ENCODE measurements around the gene PTPN2.
"Not testable (repeated sequence)": the region's sequence is repeated elsewhere in the genome, so short reads cannot be mapped to it uniquely, and the experiment has no call there.

PTPN2 gene

DNA sequence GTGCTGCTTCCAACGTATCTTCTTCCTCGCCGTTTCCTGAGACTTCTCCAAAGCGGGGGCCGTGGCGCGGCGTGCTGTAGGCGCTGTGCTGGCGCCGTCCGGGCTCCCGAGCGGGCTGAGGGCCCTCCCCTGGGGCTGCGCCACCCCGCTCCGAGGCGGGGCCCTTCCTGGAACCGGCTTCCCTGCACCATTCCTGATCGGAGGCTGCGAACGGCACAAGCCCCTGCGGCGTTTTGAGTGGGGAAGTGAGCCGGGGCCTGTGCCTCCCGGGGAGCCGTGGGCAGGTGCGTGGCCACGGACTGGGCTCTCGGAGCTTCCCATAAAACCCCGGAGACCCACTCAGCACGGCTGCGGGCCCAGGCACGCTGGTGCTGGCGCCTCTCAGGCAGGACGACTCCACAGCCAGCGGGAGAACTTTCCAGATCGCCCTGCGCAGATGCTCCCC lies 106.5 kb downstream of the PTPN2 start:
- in situ Hi-C loops (cut with HindIII; ENCODE audit: low sequenced_read_pairs) = no loop called here

DNA sequence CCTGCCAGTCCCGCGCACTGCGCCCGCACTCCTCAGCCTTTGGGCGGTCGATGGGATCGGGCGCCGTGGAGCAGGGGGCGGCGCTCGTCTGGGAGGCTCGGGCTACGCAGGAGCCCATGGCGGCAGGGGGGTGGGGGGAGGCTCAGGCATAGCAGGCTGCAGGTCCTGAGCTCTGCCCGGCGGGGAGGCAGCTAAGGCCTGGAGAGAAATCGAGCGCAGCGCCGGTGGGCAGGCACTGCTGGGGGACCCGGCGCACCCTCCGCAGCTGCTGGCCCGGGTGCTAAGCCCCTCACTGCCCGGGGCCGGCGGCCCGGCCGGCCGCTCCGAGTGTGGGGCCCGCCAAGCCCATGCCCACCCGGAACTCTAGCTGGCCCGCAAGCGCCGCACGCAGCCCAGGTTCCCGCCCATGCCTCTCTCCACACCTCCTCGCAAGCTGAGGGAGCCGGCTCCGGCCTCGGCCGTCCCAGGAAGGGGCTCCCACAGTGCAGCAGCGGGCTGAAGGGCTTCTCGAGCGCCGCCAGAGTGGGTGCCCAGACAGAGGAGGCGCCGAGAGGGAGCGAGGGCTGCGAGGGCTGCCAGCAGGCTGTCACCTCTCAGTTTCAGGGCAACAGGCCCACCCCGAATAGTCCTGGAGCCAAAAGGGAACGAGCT lies 107.1 kb downstream of the PTPN2 start:
- in situ Hi-C loops (cut with HindIII; ENCODE audit: low sequenced_read_pairs) = no loop called here

DNA sequence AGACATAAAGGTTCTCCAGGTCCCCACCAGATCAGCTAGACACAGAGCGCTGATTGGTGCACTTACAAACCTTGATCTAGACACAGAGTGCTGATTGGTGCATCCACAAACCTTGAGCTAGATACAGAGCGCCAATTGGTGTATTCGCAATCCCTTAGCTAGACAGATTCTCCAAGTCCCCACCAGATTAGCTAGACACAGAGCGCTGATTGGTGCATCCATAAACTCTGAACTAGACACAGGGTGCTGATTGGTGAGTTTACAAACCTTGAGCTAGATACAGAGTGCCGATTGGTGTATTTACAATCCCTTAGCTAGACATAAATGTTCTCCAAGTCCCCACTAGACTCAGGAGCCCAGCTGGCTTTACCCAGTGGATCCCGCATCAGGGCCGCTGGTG lies 107.6 kb downstream of the PTPN2 start:
- in situ Hi-C loops (cut with HindIII; ENCODE audit: low sequenced_read_pairs) = not testable (repeated sequence)

DNA sequence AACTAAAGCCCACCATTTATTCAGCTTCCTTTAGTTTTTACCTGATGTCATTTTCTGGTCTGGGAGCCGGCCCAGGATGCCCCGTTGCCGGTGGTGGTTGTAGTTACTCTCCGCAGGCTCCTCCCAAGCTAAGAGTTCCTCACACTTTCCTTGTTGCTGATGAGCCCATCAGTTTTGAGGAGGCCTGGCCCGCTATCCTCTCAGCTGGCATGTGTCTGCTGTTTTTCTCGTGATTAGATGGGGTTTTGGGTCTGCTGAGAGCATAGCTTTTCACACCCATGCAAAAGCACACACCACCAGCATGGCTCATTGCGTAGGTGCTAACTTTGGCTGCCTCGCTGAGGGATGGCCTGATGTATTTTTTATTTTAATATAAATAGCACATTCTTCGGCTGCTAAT lies 109.1 kb downstream of the PTPN2 start:
- in situ Hi-C loops (cut with HindIII; ENCODE audit: low sequenced_read_pairs) = no loop called here

DNA sequence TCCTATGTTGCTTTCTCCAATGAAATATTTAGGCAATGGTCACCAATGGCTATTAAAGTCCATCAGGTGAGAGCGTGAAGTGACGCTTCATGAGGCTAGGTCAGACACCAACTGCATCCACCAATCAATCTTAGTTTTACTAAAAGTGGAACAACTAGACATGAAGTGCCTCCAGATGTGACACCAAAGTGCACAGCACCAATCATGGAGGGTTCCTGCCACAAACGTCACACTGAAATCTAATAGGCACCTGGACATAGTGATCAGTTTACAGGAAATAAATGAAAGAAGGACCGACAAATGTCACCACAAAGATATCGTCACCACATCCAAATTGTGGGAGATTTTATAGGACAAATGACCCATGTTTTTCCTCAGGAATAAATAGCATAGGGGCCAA lies 110.7 kb downstream of the PTPN2 start:
- in situ Hi-C loops (cut with HindIII; ENCODE audit: low sequenced_read_pairs) = no loop called here

DNA sequence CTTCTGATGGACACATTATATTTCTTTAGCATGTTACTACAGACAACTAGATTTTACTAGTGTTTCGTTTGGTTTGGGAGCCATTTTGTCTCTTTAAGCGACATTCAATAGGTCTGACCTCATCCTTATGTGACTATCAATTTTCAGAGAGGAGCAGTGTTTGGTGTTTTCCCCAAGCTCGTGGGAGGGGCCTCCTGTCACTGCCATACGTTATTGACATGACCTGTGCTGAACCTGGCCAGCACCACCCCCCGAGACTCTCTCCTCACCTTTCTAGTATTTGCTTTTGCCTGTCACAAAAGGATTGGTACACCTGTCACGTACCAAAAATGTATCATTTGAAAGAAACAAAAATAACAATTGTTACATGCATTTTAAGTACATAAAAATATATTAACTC lies 111.9 kb downstream of the PTPN2 start:
- in situ Hi-C loops (cut with HindIII; ENCODE audit: low sequenced_read_pairs) = no loop called here

DNA sequence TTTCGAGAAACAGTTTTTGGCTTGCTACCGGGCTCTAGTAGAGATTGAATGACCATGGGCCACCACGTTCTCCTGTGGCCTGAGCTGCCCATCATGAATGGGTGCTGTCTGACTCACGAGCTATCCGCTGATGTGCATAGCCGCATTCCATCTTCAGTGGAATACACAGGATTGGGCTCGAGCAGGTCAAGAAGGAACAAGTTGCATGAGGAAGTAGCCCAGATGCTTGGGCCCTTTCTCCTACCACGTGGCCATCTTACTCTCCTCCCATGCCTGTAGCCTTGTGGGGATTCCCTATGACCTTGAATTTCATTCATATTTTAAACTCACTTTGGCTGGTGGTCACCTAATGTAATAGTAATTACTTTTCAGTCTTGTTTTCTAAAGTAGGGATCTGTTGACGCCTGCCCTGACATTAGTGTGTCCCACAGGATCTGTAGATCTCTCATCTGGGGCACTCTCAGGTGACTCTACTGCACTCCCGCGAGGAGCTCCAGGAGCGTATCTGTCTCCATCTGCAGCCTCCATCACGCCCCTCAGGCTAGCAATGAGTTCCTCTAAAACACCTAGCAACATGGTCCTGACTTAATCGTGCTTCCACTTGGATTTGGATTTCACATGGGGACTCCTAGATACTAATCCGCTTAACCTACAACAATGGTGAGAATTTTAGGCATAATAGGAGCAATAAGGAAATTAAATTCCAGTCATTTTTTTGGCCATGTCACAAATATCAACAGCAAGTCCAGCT lies 113.4 kb downstream of the PTPN2 start:
- in situ Hi-C loops (cut with HindIII; ENCODE audit: low sequenced_read_pairs) = no loop called here

DNA sequence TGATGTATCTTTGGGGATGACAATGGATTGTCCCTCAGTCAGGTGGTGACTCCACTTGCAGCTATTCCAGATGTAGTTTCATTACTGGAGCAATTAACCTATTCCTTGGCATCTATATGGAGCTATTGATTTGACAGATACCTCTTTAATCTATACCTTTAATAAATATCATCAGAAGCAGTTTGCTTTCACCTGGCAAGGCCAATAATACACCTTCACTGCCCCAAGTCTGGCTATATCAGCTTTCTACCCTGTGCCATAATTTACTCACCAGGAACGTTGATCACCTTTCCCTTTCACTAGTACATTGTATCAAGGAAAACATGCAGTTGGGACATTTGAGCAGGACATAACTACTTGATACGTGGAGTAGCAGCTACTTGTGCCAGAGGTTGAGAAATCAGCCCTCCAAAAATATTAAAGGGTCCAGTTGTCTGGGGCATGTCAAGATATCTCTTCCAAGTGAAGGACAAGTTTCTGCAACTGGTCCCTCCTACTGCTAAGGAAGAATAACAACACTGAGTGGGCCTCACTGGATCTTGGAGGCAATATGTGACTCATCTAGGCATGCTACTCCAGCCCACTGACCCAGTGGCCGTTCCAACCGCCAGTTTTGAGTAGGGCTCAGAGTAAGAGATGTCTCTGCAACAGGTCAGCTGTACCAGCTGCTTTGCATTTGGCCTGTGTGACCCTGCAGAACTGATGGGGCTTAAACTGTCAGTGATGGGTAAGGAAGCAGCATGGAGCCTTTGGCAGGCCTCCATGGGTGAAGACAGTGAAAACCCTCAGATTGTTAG lies 114.2 kb downstream of the PTPN2 start:
- in situ Hi-C loops (cut with HindIII; ENCODE audit: low sequenced_read_pairs) = loop anchor here (5.0 kb wide), 1 partner anchor 32 kb away; no protein-coding TSS in a partner anchor

DNA sequence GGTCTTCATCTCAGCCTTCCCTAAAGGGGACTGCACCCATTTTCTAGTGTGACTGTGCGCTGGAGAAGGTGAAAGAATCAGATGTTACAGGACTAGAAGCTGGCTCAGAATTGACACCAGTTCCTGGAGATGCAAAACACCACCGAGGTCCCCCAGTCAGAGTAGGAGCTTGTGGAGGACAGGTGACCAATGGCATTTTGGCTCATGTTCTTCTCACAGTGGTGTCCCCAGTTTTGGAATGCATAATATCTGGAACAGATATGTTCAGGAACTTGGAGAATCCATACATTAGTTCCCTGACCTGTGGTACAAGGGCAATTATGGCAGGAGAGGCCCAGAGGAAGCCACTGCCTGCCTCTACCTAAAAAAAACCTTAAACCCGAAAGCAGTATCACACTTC lies 114.9 kb downstream of the PTPN2 start:
- in situ Hi-C loops (cut with HindIII; ENCODE audit: low sequenced_read_pairs) = loop anchor here (5.0 kb wide), 1 partner anchor 33 kb away; no protein-coding TSS in a partner anchor

DNA sequence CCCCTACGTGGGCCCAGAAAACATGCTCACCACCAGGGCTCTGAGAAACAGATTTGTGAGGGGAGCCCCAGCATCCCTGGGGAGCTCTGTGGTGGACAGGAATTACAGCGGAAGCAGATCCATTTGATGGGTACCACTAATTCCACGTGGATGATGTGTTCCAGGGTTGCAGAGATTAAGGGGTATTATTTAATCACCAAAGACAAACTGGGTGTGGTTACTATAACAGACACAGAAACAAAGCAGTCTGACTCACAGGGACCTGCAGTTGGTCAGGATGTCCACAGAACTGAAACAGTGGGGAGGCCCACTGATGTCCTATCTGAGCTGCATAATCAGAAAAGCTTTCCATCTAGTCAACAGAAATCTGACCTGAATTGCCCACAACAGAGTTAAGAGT lies 115.4 kb downstream of the PTPN2 start:
- in situ Hi-C loops (cut with HindIII; ENCODE audit: low sequenced_read_pairs) = loop anchor here (5.0 kb wide), 1 partner anchor 34 kb away; no protein-coding TSS in a partner anchor

DNA sequence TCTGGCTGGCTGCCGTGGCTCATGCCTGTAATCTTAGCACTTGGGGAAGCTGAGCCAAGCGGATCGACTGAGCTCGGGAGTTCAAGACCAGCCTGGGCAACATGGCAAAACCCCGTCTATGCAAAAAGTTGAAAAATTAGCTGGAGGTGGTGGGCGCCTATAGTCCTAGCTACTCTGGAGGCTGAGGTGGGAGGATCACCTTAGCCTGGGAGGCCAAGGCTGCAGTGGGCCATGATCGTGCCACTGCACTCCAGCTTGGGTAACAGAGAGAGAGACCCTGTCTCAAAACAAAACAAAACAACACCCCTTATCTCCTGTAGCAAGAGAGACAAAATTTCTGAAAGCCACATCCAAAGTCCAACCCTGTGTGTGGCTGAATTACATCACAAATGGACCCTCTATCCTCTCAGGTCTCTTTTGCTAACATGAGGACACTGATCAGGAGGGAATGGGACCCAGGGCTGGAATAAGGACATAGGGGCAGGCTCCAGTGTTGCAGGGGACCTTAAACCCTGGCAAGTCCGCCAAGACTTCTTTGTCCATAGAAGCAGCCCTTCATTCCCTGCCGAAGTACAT lies 116.4 kb downstream of the PTPN2 start:
- in situ Hi-C loops (cut with HindIII; ENCODE audit: low sequenced_read_pairs) = loop anchor here (5.0 kb wide), 1 partner anchor 35 kb away; no protein-coding TSS in a partner anchor

DNA sequence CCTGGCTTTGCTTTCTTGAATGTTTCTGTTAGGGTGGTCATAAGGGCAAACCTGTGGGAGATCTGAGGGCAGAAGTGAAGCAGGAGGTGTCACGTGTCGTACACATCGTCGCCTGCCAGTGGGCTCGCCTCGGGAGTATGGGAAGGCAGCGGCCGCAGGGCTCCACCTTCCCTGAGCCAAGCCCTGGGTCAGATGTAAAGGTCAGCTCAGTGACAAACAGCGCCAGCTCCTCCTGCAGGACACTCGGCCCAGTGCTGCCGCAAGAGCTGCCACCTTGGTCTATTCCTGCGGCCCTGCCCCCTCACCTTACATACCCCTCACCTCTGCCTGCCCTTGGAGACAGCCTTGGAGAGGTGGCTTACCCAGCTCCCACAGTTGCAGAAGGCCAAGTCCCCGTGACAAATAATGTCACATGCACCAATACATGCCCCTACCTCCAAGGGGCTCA lies 117.0 kb downstream of the PTPN2 start:
- in situ Hi-C loops (cut with HindIII; ENCODE audit: low sequenced_read_pairs) = loop anchor here (5.0 kb wide), 1 partner anchor 35 kb away; no protein-coding TSS in a partner anchor

DNA sequence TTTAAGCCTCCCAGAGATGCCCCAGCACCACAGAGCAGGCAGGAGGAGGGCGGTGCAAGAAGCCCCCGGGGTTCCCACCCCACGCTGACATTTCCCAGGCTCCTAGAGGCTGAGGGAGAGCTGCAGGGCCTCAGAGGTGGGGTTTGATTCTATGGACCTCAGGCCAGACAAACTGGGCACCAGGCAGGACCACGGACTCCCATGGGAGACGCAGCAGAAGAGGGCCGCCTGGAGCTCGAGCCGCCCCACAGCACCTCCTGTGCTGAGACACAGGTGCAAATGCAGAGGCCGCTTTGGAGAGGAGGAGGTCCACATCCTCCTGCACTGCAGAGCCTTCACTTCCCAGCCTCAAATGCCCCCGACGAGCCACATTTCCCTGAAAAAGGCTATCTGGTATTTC lies 118.5 kb downstream of the PTPN2 start:
- in situ Hi-C loops (cut with HindIII; ENCODE audit: low sequenced_read_pairs) = loop anchor here (5.0 kb wide), 1 partner anchor 37 kb away; no protein-coding TSS in a partner anchor

DNA sequence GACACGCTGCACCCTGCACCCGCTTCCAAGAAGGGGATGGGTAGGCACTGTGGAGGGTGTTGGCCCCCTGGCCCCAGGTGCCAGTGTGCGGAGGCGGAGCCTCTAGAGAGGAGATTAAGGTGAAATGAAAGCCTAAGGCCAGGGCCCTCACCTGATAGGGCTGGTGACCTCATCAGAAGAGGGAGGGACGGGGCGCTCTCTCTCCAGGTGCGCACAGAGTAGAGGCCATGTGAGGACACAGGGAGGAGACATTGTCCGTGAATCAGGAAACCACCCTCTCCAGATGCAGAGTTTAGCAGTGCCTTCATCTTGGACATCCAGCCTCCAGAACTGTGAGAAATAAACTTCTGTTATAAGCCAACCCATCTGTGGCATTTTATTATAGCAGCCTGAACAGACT lies 118.9 kb downstream of the PTPN2 start:
- in situ Hi-C loops (cut with HindIII; ENCODE audit: low sequenced_read_pairs) = loop anchor here (5.0 kb wide), 1 partner anchor 37 kb away; no protein-coding TSS in a partner anchor

DNA sequence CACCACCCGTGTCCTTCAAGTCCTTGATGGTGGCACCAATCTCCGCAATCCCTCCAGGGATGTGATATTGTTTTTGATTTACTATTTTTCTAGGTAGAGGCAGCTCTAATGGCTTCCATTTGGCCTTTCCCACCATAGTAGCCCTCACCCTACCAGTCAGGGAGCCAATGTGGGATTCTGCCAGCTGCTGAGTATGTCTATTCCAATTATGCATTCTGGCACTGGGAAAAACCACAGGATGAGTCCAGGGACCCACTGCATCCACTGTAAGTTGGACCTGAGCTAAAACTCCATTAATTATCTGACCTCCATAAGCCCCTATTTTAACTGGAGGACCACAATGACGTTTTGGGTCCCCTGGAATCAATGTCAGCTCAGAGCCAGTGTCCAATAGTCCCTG lies 125.5 kb downstream of the PTPN2 start:
- in situ Hi-C loops (cut with HindIII; ENCODE audit: low sequenced_read_pairs) = not testable (repeated sequence)

DNA sequence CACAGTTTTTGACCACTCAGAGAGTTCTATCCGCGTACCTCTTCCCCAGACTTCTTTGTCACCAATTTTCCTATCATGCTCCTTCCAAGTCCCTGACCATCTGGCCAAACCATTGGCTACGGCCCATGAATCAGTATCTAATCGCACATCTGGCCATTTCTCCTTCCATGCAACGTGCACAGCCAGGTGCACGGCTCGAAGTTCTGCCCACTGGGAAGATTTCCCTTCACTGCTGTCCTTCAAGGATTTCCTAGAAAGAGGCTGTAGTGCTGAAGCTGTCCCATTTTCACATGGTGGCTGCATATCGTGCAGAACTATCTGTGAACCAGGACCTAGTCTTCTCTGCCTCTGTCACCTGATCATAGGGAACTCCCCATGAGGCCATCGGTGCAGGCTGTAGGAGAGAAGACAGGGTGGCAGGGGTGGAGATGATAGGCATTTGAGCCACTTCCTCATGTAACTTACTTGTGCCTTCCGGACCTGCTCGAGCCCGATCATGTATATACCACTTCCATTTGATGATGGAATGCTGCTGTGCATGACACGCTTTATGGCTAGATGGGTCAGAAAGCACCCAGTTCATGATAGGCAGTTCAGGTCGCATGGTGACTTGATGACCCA lies 127.3 kb downstream of the PTPN2 start:
- in situ Hi-C loops (cut with HindIII; ENCODE audit: low sequenced_read_pairs) = not testable (repeated sequence)

DNA sequence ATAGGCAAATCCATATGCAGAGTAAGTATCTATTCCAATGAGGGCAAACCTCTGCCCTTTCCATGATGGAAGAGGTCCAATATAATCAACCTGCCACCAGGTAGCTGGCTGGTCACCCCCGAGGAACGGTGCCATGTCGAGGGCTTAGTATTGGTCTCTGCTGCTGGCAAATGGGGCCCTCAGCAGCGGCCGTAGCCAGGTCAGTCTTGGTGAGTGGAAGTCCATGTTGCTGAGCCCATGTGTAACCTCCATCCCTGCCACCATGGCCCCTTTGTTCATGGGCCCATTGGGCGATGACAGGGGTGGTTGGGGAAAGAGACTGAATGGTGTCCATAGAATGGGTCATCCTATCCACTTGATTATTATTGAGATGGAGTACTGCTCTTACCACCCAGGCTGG lies 128.4 kb downstream of the PTPN2 start:
- in situ Hi-C loops (cut with HindIII; ENCODE audit: low sequenced_read_pairs) = not testable (repeated sequence)

DNA sequence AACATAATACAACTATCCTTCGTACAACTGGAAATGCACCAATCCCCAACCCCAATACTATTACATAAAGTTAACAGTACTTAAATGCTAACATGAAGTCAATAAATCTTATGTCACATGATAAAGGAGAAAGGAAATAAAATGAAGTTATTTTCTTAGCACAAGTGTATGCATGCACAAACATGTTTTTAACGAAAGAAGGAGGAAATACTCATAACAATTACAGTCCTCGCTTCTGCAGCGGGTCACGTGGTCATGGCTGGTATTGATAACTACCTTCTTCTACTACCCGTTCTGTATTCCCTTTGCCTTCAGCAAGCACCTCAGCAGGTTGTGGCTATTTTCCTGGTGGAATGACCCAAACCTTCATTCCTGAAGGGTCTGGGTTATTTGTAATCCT lies 129.5 kb downstream of the PTPN2 start:
- in situ Hi-C loops (cut with HindIII; ENCODE audit: low sequenced_read_pairs) = no loop called here

DNA sequence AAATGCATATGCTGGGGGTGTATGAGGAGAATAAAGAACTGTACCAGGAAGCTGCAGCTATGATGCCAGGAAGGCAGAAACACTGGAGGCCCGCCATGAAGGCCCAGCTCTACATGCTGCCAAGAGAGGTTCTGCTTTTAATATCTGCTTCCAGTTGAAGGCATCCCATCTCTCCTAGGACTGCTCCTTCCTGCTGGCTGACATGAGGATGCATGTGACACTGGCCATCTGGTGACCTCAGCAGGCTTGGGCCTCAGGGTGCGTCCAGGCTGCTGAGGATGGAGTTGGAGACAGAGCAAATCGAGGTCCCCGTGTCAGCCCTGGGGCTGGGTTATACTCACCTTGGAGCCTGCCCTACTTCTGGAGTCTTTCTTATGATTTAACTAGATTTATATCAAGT lies 132.1 kb downstream of the PTPN2 start:
- in situ Hi-C loops (cut with HindIII; ENCODE audit: low sequenced_read_pairs) = no loop called here

DNA sequence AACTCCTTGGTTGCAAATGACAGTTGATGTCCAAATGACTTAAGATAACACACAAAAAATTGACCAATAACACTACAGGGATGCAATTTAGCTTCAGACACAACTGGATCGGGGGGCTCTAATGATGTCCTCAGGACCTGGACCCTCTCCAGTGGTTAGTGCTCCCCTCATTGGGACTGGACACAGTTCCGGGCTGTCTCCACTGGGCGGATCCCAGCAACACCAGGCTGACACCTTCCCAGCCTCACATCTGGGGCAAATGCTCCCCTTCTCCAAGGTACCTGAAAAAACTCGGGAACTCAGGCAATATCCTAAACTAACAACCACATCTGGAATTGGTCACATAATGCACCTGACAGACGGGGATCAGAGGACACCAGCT lies 132.5 kb downstream of the PTPN2 start:
- in situ Hi-C loops (cut with HindIII; ENCODE audit: low sequenced_read_pairs) = no loop called here
